ENCODE measurements around the gene TSC22D3.
"Not testable (repeated sequence)": the region's sequence is repeated elsewhere in the genome, so short reads cannot be mapped to it uniquely, and the experiment has no call there.

TSC22D3 gene

DNA sequence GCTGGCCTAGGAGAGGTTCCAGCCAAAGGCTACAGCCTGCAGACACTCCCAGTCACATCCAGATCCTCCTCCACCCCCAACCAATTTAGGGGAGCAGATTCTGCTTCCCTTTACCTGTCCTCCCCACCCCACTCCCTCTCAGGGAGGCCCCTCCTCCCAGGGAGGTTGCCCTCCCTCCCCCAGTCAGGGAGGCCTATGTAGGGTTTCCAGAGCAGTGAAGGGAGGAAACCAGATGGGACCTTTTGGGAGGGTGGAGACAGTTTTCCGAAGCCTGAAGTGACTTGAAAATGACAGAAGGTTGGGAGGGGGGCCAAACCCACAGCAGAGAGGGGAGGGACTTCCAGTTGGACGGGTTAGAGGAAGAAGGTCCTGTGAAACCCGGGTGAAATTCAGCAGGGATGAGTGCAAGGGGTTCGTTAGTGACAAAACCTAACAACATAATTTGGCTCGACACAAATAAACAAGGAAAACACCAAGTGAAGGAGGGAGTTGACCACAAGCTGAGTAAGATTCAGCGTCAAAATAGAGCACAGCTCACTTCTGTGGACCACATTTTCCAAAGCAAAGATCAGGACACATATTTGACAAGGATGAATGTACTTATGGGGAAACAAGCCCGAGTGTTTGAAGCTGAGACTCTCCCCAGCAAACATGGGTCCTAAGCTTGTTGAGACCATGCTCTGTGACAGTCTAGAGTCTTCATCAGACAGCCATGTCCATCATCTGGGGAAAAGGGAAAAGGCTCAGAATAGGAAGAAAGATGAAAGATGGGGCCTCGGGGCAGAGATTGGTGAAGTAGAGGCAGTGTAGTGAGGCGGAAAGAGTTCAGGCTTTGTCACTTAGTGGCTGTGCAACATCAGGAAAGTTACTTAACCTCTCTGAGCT, 100.9 kb downstream of the TSC22D3 start:
- no peak for DNase-seq (ENCODE audit: insufficient read length)
- FAIRE-seq, result no peak
- no peak for TF ChIP-seq POLR2A (IDR thresholded peaks at IDR 0.05; ENCODE audit: low read depth, low read length)
- no peak for TF ChIP-seq POLR2AphosphoS5 (IDR thresholded peaks at IDR 0.05; ENCODE audit: low read depth, low read length)
- no peak for TF ChIP-seq TAF1 (IDR thresholded peaks at IDR 0.05; ENCODE audit: borderline replicate concordance, low read depth, low read length)

GRCh38 chrX:107673933-107674479, 101.6 kb downstream of the TSC22D3 start:
- DNase-seq (ENCODE audit: insufficient read length) (peak; percentile 48), FAIRE-seq (peak; percentile 89)
- TF ChIP-seq POLR2A (IDR thresholded peaks at IDR 0.05; ENCODE audit: low read depth, low read length) (no peak), TAF1 (IDR thresholded peaks at IDR 0.05; ENCODE audit: borderline replicate concordance, low read depth, low read length) (no peak), POLR2AphosphoS5 (IDR thresholded peaks at IDR 0.05; ENCODE audit: low read depth, low read length) (no peak)

- FAIRE-seq (no peak), DNase-seq (ENCODE audit: insufficient read length) (no peak)
- TF ChIP-seq TAF1 (IDR thresholded peaks at IDR 0.05; ENCODE audit: borderline replicate concordance, low read depth, low read length) (no peak), POLR2A (IDR thresholded peaks at IDR 0.05; ENCODE audit: low read depth, low read length) (no peak), POLR2AphosphoS5 (IDR thresholded peaks at IDR 0.05; ENCODE audit: low read depth, low read length) (no peak)
Measured at GRCh38 chrX:107673431-107673830, 102.2 kb downstream of the TSC22D3 start.

DNA sequence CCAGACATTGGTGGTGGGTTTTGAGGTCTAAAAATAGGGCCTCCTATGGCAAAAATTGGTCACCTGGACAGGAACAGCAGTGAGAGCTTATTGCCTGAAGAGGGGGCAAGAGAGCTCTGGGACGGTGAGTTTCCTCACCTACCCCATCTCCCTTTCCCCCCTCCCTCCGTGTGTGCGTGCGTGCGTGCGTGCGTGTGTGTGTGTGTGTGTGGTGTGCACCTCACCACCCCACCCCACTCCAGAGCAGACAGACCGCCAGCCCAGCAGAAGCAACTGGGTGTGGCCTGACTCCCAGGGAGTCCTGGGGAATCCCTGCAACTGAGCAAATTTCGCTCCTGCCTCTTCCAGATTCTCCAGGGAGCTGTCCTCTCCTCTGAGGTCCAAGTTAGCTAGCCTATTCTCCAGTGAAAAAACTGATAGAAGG, 102.6 kb downstream of the TSC22D3 start:
- FAIRE-seq (peak; percentile 87), DNase-seq (ENCODE audit: insufficient read length) (peak; percentile 39)
- TF ChIP-seq POLR2A (IDR thresholded peaks at IDR 0.05; ENCODE audit: low read depth, low read length), result no peak
- TF ChIP-seq TAF1 (IDR thresholded peaks at IDR 0.05; ENCODE audit: borderline replicate concordance, low read depth, low read length), result no peak
- no peak for TF ChIP-seq POLR2AphosphoS5 (IDR thresholded peaks at IDR 0.05; ENCODE audit: low read depth, low read length)

GRCh38 chrX:107671256-107671655, 104.3 kb downstream of the TSC22D3 start:
- DNase-seq (ENCODE audit: insufficient read length); FAIRE-seq: not testable (repeated sequence)

- no peak for TF ChIP-seq POLR2A (IDR thresholded peaks at IDR 0.05; ENCODE audit: low read depth, low read length)
- TF ChIP-seq POLR2AphosphoS5 (IDR thresholded peaks at IDR 0.05; ENCODE audit: low read depth, low read length), result no peak
- no peak for TF ChIP-seq TAF1 (IDR thresholded peaks at IDR 0.05; ENCODE audit: borderline replicate concordance, low read depth, low read length)
- FAIRE-seq (no peak), DNase-seq (ENCODE audit: insufficient read length) (no peak)
Measured at GRCh38 chrX:107669885-107670628, 105.5 kb downstream of the TSC22D3 start.

DNA sequence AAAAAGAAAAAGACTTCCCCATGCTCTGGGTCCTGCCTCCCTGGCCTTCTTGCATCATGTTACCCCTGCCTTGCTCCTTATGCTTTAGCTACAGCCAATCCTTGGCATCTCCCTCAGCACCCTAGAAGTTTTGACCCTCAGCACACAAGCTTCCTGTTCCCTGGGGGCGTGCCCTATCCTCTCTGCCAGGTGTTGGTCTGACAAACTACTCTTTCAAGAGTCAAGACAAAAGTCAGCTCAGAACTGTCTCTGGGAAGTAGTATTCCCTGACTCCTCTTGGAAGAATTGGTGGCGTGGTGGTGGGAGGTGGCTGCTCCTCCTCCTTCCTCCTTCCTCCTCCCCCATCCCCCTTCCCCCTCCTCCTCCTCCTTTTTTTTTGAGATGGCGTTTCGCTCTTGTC, 106.3 kb downstream of the TSC22D3 start:
- DNase-seq (ENCODE audit: insufficient read length), result no peak
- no peak for TF ChIP-seq POLR2A (IDR thresholded peaks at IDR 0.05; ENCODE audit: low read depth, low read length)
- TF ChIP-seq TAF1 (IDR thresholded peaks at IDR 0.05; ENCODE audit: borderline replicate concordance, low read depth, low read length), result no peak
- no peak for TF ChIP-seq POLR2AphosphoS5 (IDR thresholded peaks at IDR 0.05; ENCODE audit: low read depth, low read length)
- FAIRE-seq, result no peak

DNA sequence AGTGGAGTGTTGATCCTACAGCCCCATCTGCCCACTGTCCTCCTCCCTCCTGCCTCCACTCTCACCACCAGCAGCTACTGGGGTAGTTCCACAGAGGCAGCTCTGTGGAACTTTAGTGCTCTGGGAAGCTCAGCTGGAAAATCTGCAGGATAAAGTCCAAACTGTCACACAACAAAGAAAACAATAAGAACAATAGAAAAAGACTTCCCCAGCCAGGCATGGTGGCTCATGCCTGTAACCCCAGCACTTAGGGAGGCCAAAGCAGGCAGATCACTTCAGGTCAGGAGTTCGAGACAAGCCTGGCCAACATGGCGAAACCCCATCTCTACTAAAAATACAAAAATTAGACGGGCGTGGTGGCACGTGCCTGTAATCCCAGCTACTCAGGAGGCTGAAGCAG, 106.9 kb downstream of the TSC22D3 start:
- FAIRE-seq; DNase-seq (ENCODE audit: insufficient read length): not testable (repeated sequence)

DNA sequence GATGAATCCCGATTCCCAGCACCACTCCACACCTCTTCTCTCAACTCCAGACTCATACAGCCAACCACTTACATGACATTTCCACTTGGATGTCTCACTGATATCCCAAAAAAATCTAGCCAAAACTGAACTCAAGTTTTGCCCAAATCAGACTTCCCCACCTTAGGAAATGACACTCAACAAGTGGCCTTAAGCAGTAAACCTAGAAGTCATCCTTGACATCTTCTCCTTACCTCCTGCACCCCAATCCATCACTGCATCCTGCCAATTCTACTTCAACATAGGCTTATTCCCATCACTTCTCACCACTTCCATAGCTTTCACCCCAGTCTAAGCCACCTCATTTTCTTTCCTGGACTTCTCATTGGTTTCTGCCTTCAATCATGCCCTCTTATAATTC, 108.2 kb downstream of the TSC22D3 start:
- no peak for DNase-seq (ENCODE audit: insufficient read length)
- TF ChIP-seq POLR2A (IDR thresholded peaks at IDR 0.05; ENCODE audit: low read depth, low read length) (no peak), TAF1 (IDR thresholded peaks at IDR 0.05; ENCODE audit: borderline replicate concordance, low read depth, low read length) (no peak), POLR2AphosphoS5 (IDR thresholded peaks at IDR 0.05; ENCODE audit: low read depth, low read length) (no peak)
- FAIRE-seq, result peak; percentile 33

GRCh38 chrX:107666931-107667330, 108.7 kb downstream of the TSC22D3 start:
- no peak for FAIRE-seq
- no peak for TF ChIP-seq POLR2AphosphoS5 (IDR thresholded peaks at IDR 0.05; ENCODE audit: low read depth, low read length)
- no peak for TF ChIP-seq POLR2A (IDR thresholded peaks at IDR 0.05; ENCODE audit: low read depth, low read length)
- no peak for TF ChIP-seq TAF1 (IDR thresholded peaks at IDR 0.05; ENCODE audit: borderline replicate concordance, low read depth, low read length)
- DNase-seq (ENCODE audit: insufficient read length), result no peak
